Measurements from ENCODE around the gene CDH23. TPM values are rescaled to one million over a fixed set of nuclear protein-coding genes. Genes with fewer than 3 reads are reported as not detected.

The CDH23 gene
- total RNA-seq, 4 donors from 2014 or later: 13.8 to 20.1 (median 17.3) TPM

- TF ChIP-seq EP300 (IDR thresholded peaks at IDR 0.05): peak in 1 of 2 donors; percentile 11
- TF ChIP-seq, protein P1, sequence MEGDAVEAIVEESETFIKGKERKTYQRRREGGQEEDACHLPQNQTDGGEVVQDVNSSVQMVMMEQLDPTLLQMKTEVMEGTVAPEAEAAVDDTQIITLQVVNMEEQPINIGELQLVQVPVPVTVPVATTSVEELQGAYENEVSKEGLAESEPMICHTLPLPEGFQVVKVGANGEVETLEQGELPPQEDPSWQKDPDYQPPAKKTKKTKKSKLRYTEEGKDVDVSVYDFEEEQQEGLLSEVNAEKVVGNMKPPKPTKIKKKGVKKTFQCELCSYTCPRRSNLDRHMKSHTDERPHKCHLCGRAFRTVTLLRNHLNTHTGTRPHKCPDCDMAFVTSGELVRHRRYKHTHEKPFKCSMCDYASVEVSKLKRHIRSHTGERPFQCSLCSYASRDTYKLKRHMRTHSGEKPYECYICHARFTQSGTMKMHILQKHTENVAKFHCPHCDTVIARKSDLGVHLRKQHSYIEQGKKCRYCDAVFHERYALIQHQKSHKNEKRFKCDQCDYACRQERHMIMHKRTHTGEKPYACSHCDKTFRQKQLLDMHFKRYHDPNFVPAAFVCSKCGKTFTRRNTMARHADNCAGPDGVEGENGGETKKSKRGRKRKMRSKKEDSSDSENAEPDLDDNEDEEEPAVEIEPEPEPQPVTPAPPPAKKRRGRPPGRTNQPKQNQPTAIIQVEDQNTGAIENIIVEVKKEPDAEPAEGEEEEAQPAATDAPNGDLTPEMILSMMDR (IDR thresholded peaks at IDR 0.05): no peak
- no peak for TF ChIP-seq POLR2A (IDR thresholded peaks at IDR 0.05)
- H3K4me1 ChIP-seq: peaks cover 0 to 32% (median 25%) of the 10 kb centered on the region in 4 donors
- no peaks in the 10 kb centered on the region for H3K36me3 ChIP-seq
- peak in 1 of 2 donors; percentile 37 for DNase-seq (ENCODE audit: low spot score in 2 of 2)
- no peaks in the 10 kb centered on the region for H3K9me3 ChIP-seq
- H3K4me3 ChIP-seq: no peak overlapping the region
- peak overlapping the region in 2 of 4 donors; percentile 36 to 68 for H3K27ac ChIP-seq
- no peaks in the 10 kb centered on the region for H3K27me3 ChIP-seq
- WGBS, 2 donors: 40 to 41% methylated on average over 5 of the region's 5 CpGs
Observed at GRCh38 chr10:71854031-71854430, 457.3 kb downstream of the CDH23 start.

DNA sequence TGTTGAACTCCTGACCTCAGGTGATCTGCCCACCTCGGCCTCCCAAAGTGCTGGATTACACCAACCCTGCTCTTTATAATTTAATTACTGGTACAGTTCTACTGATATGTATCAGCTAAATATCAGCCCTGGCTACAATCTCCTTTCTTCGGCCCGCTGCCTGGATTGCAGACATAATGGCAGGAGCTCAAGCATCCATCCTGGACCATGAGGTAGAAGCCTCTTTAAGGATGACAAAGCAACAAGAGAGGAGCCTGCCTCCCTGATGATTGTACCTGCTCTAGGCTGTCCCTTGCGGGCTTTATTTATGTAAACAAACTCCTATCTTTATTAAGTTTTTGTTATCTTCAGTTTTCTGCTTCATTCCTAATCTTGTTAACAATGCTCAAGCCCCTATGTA lies 459.9 kb downstream of the CDH23 start:
- Histone ChIP-seq H3K27me3 (no peaks in the 10 kb centered on the region), H3K27ac (peak overlapping the region in 1 of 4 donors; percentile 28), H3K4me1 (peaks cover 0 to 42% (median 32%) of the 10 kb centered on the region in 4 donors), H3K9me3 (no peaks in the 10 kb centered on the region), H3K36me3 (no peaks in the 10 kb centered on the region), H3K4me3 (no peak overlapping the region)
- TF ChIP-seq, protein P1 (IDR thresholded peaks at IDR 0.05): no peak
- no peak for TF ChIP-seq EP300 (IDR thresholded peaks at IDR 0.05)
- no peak for DNase-seq (ENCODE audit: low spot score in 2 of 2)
- 95% methylated on average over 4 of the region's 4 CpGs for WGBS, 2 donors

DNA sequence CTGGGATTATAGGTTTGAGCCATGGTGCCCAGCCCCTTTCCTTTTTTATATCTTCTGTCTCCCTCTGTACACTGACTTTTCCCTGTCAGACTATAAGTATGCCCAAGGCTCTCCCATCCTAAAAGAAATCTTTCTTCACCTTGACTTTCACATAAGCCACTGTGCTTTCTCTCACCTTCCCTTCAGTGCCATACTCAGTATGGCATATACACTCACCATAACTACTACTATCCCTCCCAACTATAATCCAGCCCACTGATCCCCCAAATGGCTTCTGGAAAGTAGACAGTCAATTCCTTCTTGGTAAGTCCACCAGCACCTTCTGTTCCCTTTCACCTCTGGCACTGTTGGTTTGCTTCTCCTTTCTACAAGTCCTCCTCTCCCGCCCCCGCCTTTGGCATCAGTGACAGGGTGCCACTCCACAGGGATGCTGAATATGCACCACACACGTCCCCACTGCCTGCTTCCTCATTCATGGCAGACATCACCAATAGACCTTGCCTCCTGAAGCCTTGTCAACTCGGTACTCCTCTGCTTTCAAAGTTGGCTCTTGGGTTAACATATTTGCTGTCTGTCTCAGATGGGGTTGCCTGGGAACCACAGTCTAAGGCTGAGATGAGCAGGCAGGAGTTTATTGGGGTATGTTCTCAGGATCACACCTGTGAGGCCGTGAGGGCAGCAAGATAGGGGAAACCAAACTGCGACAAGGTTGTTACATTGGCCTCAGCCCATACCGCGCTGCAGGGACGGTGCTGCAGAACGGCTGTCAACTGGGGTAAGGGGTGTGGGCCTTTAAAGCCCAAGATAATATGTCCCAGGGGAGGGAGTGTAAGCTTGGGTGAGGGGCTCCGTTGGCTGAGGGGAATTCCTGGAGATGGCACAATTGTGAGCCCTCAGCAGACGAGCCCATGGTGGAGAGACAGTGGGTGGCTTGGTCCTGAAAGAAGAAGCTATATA lies 461.5 kb downstream of the CDH23 start:
- no peak for TF ChIP-seq EP300 (IDR thresholded peaks at IDR 0.05)
- no peak for TF ChIP-seq POLR2A (IDR thresholded peaks at IDR 0.05)
- TF ChIP-seq, protein P1 (IDR thresholded peaks at IDR 0.05): no peak
- DNase-seq (ENCODE audit: low spot score in 2 of 2): peak in 1 of 2 donors; percentile 46
- no peaks in the 10 kb centered on the region for H3K27me3 ChIP-seq
- no peaks in the 10 kb centered on the region for H3K9me3 ChIP-seq
- H3K27ac ChIP-seq: peak overlapping the region in 2 of 4 donors; percentile 32 to 92
- no peaks in the 10 kb centered on the region for H3K36me3 ChIP-seq
- H3K4me1 ChIP-seq: peaks cover 0 to 42% (median 30%) of the 10 kb centered on the region in 4 donors
- WGBS, 2 donors: 82 to 83% methylated on average over 12 of the region's 12 CpGs
- no peak overlapping the region for H3K4me3 ChIP-seq

DNA sequence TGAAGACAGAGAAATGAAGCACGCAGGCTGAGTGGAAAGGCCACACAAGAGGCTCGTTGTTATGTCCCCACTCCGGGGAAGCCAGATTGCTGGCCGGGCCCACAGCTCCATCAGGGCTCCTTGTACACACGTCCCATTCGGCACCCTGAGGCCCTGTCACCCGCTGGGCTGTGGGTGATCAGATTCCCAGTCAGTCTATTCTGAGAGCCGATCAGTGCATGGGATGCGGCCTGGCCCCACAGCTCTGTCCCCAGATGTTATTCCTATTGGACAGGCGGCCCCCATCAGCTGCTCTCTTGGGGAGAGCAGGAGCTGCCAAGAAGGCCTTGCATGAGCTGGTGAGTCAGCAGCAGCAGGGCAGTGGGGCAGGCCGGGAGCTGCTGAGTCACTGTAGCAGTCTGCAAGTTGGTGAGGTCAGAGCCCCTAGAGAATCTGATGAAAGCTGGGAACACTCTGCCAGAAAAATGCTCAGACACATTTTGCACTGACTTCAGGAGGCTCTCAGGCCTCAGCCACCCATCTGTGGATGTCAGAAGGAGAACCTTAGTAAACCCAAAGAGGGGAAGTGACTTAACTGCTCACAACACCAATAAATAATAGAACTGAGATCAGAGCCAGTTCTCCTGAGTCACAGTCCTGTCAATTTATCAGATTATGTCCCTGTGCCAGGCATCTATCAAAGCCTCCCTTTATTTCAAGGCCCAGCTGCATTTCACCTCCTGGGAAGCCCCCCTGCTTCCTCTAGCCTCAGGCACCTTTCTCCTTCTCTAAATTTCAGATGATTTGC lies 463.7 kb downstream of the CDH23 start:
- Histone ChIP-seq H3K4me1 (peaks cover 0 to 32% (median 24%) of the 10 kb centered on the region in 4 donors), H3K27me3 (no peaks in the 10 kb centered on the region), H3K36me3 (no peaks in the 10 kb centered on the region), H3K9me3 (no peaks in the 10 kb centered on the region), H3K27ac (peak overlapping the region; percentile 75 to 92 (median 84)), H3K4me3 (no peak overlapping the region)
- peak in 1 of 2 donors; percentile 27 for TF ChIP-seq POLR2A (IDR thresholded peaks at IDR 0.05)
- TF ChIP-seq, protein P1 (IDR thresholded peaks at IDR 0.05): peak in 1 of 5 experiments; percentile 2
- peak; percentile 75 to 95 for TF ChIP-seq EP300 (IDR thresholded peaks at IDR 0.05)
- 12 to 39% methylated on average over 9 to 11 of the region's 11 CpGs for WGBS, 2 donors
- peak; percentile 87 to 91 for DNase-seq (ENCODE audit: low spot score in 2 of 2)
